Right kidney (tissue), 1 donor: Measurements from ENCODE around the gene GPR171.
"Not testable (repeated sequence)": the region's sequence is repeated elsewhere in the genome, so short reads cannot be mapped to it uniquely, and the experiment has no call there.

ENCODE experiments used
- DNase-seq: peaks from one replicate; pipeline ENCODE4 v3.0.0-alpha.2; 2016

Gene GPR171

DNA sequence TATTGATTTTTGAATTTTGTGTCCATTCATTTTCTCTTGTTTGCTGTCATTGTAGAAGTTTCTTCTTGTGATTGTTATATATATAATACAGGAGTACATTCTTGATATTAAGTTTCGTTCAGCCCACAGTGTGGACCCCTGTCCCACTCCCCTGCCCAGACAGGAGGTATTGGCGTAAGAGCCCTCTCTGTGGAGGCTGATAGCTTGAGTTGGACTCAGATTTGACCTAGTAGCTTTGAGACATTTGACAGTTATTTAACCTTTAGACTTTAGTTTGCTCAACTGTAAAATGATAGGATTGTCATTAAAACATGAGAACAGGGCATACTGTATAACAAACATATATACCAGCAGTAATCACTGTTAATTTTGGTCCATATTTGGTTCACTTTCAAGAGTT is 27.1 kb downstream of the GPR171 start:
- DNase-seq, result no peak

DNA sequence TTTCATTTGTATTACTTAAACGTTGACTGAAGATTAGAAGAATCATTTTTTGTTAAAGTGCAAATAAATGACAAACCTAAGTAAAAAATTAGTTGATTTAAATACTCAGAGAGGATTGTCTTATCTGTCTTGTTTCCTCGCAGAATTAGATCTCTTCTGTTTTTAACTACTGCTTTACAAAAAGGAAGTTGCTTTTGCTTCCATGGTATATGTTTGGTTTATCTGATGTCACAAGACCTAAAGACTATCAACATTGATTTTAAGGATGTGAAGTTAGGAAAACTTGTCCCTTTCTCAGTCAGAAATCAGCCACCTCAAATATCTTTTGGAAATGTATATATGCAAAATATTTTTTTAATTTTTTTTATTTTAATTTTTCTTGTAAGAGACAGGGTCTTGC is 28.7 kb downstream of the GPR171 start:
- DNase-seq, result no peak

DNA sequence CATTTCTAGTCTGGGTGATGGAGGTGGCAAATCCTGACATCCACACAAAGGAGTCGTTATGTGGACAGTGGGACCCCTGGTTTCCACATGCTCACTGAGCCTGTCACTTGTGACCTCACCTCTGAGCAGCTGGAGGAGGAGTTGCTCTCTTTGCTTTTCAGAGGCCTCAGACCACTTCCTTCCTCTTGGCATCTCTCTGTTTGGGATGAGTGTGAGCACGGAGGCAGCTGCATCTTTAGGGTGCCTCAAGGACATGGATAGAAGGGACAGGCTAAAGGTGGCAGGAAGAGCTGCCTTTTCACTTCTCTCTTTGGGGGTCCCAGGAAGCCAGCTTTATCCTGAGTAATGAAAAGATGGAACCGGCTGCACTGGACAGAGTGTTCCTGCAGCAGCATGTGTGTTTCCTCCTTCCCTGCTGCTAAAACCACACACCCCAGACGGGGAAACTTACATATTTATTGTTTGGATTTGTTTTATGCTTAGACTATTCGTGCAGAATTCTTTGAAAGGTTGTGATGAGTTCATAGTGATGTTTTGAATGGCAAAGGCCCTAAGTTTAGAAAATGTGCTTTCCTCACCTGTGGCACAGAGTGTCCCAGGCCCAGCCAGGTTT is 31.8 kb downstream of the GPR171 start:
- DNase-seq, result no peak

DNA sequence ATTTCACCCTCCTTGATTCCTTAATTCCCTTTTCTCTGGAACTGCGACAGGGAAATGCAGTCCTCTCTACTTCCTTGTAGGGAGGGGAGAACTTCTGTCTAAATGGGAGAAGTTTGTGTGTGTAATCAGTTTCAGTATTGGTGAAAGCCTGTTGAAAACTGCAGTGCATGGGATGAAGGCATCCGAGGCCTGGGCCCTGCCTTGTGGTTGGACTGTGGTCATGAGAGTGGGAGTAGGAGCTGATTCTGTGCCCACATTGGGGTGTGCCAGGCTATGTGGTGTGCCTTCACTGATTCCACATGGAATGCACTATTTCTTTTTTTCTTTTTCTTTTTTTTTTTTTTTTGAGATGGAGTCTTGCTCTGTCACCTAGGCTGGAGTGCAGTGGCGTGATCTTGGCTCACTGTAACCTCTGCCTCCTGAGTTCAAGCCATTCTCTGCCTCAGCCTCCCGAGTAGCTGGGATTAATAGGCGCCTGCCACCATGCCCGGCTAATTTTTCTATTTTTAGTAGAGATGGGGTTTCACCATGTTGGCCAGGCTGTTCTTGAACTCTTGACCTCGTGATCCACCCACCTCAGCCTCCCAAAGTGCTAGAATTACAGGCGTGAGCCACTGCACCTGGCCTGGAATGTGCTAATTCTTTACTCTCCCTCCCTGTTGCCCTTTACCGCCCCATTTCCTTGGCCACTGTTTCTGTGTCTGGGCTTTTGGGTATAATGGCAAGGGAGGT is 32.9 kb downstream of the GPR171 start:
- not testable (repeated sequence) for DNase-seq

DNA sequence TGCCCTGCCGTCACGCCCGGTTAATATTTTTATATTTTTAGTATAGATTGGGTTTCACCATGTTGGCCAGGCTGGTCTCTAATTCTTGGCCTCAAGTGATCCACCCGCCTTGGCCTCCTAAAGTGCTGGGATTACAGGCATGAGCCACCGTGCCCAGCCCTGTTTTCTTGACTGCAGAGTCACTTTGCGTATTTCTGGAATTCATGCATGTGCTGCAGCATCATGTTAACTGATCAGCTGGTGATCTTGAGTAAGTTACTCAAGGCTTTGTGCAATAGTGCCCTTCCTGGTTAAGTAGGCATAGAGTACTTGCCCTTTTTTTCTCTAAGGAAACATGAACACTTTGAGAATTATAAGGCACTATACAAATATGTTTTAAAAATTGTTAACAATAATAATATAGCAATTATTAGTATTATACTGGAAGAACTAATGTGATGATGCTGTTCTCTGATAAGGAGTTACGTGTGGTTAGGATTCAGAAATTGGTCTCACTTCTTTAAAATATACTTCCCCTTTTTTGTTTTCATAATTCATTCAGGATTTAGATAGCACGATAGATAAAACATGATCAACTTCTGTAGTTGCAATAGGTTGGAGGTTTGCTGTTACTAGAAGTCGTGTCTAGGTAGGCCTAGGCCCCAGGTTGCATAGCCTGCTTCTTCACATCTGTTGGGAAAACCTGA is 33.6 kb downstream of the GPR171 start:
- no peak for DNase-seq

DNA sequence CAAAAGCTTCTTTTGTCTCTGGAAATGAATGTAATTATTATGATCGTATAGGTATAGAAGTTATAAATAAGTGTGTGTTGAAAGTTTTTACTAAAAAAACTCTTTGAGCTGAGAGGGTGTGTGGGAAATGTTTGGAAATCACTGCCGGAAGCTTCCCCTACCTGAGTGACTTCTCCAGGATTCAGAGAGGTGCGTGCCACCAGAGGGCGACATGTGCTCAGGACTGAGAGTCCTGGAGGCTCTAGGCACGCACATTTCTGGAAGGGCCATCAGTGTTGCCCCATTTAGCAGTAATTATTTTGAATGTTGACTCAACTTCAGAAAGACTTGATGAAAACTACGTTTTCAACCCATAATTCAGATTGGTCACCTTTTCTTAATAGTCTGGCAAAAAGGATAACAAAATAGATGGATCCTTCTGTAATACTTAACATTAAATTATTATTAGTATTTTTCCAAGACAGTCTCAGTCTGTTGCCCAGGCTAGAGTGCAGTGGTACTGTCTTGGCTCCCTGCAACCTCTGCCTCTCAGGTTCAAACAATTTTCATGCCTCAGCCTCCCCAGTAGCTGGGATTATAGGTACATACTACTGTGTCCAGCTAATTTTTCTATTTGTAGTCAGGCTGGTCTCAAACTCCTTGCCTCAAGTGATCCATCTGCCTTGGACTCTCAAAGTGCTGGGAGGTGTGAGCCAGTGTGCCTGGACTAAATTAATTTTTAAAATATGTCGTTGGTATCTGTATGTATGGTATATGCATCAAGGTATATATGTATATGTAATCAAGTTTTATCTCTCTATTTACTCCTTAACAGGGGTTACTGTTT is 34.5 kb downstream of the GPR171 start:
- DNase-seq, result no peak

DNA sequence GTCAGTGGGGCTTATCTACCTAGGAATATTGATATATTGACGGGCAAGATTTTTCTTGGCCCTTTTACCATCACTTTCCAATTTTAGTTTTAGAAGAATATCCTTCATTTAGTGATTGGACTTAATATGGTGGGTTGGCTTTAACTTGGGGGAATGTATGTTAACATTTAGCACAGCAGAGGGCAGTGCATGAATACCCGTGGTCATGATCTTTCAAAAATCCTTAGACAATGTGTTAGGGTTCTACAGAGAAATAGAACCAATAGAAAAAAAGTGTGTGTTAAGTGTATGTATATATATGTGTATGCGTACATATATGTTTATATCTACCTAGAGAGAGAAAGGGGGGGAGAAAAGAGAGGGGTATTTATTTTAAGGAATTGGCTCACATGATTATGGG is 36.9 kb downstream of the GPR171 start:
- no peak for DNase-seq

DNA sequence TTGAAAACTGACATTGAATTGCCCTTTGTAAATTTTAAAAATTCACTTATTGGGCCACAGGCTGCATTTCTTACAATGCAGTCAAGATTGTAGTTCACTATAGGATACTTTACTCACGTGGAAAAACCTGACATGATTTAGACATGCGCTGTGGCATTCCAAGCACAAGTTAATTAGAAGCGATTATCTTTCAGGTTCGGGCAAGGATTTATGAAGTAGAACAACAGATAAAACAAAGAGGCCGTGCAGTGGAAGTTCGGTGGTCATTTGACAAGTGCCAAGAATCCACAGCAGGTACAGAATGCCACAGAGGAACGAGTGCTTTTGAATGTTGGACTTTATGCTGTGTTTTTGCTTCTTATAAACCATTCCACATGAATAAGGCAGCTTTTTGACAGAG is 37.8 kb downstream of the GPR171 start:
- no peak for DNase-seq

DNA sequence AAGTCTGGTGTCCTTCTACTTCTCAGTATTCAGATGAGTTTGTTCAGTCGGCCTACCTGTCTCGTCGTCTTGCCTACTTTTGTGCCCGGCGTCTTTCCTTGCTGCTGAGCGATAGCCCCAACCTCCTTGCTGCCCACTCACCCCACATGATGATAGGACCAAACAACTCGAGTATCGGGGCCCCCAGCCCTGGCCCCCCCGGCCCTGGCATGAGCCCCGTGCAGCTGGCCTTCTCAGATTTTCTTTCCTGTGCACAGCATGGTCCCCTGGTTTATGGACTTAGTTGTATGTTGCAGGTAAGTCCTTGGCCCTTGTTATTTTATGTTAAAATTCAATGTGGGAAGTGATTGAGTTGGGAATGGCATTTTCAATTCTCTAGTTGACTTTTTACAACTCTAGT is 43.2 kb downstream of the GPR171 start:
- DNase-seq, result no peak

DNA sequence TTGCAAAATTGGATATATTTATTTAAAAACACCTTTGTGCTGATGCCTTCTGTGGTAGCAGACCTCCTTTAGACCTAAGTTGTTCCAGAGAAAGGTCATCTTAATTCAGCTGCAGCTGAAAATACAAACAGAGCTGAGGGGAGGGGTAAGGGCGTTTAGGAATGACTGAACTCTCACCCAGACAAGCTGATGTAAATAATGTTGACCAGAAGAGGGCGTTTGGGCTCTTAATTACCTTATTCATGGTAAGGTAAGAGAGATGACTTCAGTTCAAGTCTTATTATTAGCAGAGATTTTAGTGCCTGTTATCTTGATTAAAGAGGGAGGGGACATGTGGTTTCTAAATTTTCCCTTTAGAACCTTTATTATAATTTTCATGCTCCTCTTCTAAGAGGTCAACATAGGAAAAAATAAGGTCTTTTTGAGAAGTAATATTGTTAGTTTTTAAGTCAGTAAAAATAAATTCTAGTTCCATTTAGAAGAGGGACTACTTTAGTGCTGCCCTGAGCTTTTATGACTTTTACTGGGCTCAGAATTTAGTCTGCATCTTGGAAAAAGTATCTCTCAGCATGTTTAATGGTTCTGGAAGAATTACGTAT is 46.3 kb downstream of the GPR171 start:
- no peak for DNase-seq

DNA sequence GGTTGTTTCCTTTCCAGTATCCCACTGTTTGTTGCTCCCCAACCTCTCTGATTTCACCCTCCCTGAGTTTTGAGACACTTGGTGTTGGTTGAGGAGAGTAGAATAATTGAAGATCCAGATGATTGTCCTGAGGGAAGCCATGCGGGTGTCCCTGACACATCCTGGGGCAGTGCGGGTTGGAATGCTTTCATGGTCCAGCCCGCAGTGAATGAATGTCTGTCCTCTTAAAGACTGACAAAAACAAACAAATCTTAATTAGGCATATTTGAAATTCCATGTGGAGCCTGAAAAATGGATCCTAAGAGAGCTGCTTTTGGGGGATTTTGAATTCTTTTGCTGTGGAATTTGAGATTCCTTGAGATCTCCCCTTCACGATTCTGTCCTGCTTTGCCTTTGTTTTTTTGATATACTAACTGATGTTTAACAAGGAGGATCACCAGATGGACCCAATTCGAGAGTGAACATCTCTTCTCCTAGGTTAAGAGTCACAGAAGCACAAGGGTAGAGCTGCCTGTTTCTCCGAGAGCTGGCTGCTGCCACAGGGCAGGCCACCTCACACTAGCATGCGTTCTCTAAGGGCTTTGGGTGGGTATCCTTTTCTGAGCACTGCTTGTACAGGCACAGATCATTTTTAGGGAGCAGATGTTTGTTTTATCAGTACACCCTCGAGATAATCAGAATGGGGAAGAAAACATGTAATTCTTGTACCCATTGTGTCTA is 47.4 kb downstream of the GPR171 start:
- DNase-seq, result no peak

DNA sequence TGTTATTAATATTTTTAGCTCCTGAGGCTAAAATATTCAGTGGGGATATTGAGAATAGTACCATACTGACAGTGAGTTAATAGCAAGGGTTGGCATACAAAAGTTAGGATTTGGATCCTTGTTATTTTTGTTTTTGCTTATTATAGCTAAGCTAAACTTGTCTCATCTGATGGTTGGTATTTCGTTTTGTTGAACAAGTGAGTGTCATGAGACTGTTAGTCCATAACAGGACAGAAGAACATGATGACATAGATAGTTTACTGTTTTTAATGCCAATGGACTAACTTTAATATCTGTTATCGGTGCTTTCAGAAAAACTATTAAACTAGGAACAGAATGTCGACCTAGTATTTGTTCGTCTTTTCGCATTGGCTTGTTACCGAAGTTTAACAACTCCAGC is 48.5 kb downstream of the GPR171 start:
- no peak for DNase-seq

DNA sequence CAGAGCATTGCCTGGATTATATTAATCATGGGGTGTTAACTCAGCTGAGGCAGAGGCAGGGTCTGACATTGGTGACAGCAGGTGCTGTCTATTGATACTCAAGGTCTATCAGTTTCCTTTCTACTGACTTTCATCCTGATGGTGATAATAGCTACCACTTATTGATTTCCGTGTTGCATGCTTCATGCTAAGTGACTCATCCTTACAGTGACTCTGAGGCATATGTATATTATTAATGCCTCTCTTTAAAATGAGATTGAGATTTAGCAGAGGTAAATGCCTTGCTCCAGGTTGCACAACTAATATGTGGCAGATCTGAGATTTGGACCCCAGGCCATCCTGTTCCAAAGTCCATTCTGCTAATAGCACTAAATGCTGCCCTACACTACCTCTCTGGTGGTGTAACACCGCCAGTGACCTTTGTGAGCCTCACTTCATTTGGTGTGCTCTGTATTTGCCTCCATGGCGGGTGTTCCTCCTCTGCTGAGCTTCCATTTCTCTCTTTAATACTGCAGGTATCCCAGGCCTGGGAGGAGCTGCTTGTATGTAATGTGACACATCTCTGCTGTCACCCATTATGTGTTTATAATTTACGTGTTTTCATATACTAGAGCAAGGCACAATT is 50.4 kb downstream of the GPR171 start:
- DNase-seq, result no peak
